ENCODE measurements around the gene PCDH1. TPM values are rescaled to one million over a fixed set of nuclear protein-coding genes. Genes with fewer than 3 reads are reported as not detected.
"Not testable (repeated sequence)": the region's sequence is repeated elsewhere in the genome, so short reads cannot be mapped to it uniquely, and the experiment has no call there.

Gene PCDH1
- total RNA-seq, 1 donor from 2014 or later: 11.5 TPM

DNA sequence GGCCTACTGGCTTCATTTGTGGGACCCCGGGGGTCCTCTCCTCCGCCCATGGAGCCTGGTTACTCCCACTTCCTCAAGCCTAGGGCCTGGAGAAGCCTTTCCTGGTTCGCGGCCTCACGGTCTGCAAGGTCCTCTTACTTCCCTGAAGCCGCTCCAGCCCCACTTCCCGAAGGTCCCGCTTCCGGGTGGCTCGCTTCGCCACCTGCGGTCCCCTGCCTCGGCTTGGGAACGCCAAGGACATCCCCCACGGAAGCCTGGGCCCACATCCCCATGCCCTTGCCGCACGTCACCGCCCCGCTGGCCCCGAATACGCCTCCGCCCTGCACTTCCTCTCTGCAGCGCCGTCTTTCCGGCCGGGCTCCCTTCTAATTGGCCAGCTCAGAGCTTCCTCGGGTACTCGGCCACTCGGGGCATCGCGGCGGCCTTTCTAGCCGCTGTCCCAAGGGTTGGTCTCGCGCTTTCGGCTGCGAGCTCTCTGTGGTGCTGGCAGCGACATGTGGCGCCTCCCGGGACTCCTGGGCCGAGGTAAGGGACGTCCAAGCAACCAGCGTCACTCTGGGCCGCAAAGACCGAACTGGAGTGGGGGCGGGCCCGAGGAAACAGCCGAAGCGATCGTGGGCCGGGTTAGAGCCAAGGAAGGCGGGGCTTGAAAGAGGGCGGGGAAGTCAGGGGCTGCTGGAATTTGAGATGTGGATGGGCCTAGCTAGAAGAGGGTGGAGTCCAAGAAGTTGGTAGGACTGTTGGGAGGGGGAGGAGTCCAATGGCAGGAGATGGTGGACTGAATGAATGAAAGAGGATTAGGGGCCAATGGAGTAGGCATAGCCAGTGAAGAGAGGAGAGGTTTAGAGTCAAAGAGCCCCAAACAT, 45.5 kb upstream of the PCDH1 start, which contains the start of gene DELE1:
DELE1 (plus strand) TSS at position 424 of the 866 bp plus-strand sequence; CDS start at position 495, 71 bp downstream.
- TF ChIP-seq EZH2 (IDR thresholded peaks at IDR 0.05; ENCODE audit: insufficient read depth, low read length): no peak
- no peak for TF ChIP-seq CTCF (IDR thresholded peaks at IDR 0.05; ENCODE audit: insufficient read depth, low read depth, low read length)
- peaks cover 15% of the 10 kb centered on the region for H4K20me1 ChIP-seq (ENCODE audit: insufficient read depth, low read length)

DNA sequence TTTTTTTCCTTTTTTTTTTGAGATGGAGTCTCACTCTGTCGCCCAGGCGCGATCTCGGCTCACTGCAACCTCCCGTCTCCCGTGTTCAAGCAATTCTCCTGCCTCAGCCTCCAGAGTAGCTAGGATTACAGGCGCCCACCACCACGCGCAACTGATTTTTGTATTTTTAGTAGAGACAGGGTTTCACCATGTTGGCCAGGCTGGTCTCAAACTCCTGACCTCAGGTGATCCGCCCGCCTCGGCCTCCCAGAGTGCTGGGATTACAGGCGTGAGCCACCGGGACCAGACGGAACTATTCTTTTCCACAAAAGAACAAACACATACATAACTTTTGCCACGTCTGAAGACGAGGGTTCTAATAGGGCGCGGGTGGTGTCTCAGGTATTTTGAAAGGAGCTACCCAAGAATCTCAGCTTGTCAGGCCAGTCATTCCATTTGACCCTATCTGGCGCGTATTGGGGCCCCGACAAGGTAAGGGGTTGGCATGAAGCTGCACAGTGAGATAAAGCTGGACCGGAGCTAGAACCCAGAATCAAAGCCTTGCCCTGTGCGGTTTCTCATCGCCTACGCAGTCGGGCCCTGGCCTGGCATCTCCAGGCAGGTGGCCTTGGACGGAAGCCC, 44.7 kb upstream of the PCDH1 start:
- not testable (repeated sequence) for H3K4me1 ChIP-seq (ENCODE audit: insufficient read depth, low read length); H3K9me3 Mint-ChIP-seq (ENCODE audit: unreplicated experiment); DNase-seq (ENCODE audit: low read depth); H3K36me3 Mint-ChIP-seq (ENCODE audit: low read depth, unreplicated experiment); H3K9me3 ChIP-seq (ENCODE audit: insufficient read depth, low read depth, low read length); H3K27me3 Mint-ChIP-seq (ENCODE audit: low read depth, unreplicated experiment); H3K27me3 ChIP-seq (ENCODE audit: insufficient read depth, low read length); H3K4me1 Mint-ChIP-seq (ENCODE audit: low read depth, unreplicated experiment); FAIRE-seq
- Histone ChIP-seq H2AFZ (ENCODE audit: low read depth, low read length) (peak overlapping the region; percentile 93), H3K9ac (ENCODE audit: low read length) (peak overlapping the region; percentile 93), H3K27ac (ENCODE audit: low read depth, low read length) (peak overlapping the region; percentile 95), H3K79me2 (ENCODE audit: insufficient read depth, low read length) (peaks cover 21% of the 10 kb centered on the region), H3K36me3 (ENCODE audit: insufficient read depth, low read length) (peaks cover 16% of the 10 kb centered on the region), H3K4me2 (ENCODE audit: low read length) (peak overlapping the region; percentile 98), H4K20me1 (ENCODE audit: insufficient read depth, low read length) (peaks cover 13% of the 10 kb centered on the region), H3K4me3 (ENCODE audit: insufficient read depth, low read depth, low read length) (peak overlapping the region; percentile 76)
- Mint-ChIP-seq H3K27ac (ENCODE audit: unreplicated experiment) (peak overlapping the region; percentile 96), H3K4me3 (ENCODE audit: unreplicated experiment) (peak overlapping the region; percentile 86)

More for the DNA sequence above, 45.5 kb upstream of the PCDH1 start, which contains the start of gene DELE1:
- peak within 1 kb of the TSS; percentile 93 for H3K9ac ChIP-seq (ENCODE audit: low read length)
- Mint-ChIP-seq H3K9me3 (ENCODE audit: unreplicated experiment) (no peaks in the 10 kb centered on the region), H3K36me3 (ENCODE audit: low read depth, unreplicated experiment) (peaks cover 9% of the 10 kb centered on the region), H3K27me3 (ENCODE audit: low read depth, unreplicated experiment) (no peaks in the 10 kb centered on the region), H3K27ac (ENCODE audit: unreplicated experiment) (peak within 1 kb of the TSS; percentile 96), H3K4me3 (ENCODE audit: unreplicated experiment) (peak within 1 kb of the TSS; percentile 86), H3K4me1 (ENCODE audit: low read depth, unreplicated experiment) (peaks cover 3% of the 10 kb centered on the region)
- peak; percentile 41 for FAIRE-seq
- peaks cover 21% of the 10 kb centered on the region for H3K79me2 ChIP-seq (ENCODE audit: insufficient read depth, low read length)
- peaks cover 6% of the 10 kb centered on the region for H3K4me1 ChIP-seq (ENCODE audit: insufficient read depth, low read length)
- H3K36me3 ChIP-seq (ENCODE audit: insufficient read depth, low read length): peaks cover 21% of the 10 kb centered on the region
- peak within 1 kb of the TSS; percentile 76 for H3K4me3 ChIP-seq (ENCODE audit: insufficient read depth, low read depth, low read length)
- H3K27me3 ChIP-seq (ENCODE audit: insufficient read depth, low read length): no peaks in the 10 kb centered on the region
- H3K9me3 ChIP-seq (ENCODE audit: insufficient read depth, low read depth, low read length): no peaks in the 10 kb centered on the region
- peak within 1 kb of the TSS; percentile 98 for H3K4me2 ChIP-seq (ENCODE audit: low read length)
- peak within 1 kb of the TSS; percentile 95 for H3K27ac ChIP-seq (ENCODE audit: low read depth, low read length)
- DNase-seq (ENCODE audit: low read depth): peak; percentile 88
- H2AFZ ChIP-seq (ENCODE audit: low read depth, low read length): peak within 1 kb of the TSS; percentile 93

DNA sequence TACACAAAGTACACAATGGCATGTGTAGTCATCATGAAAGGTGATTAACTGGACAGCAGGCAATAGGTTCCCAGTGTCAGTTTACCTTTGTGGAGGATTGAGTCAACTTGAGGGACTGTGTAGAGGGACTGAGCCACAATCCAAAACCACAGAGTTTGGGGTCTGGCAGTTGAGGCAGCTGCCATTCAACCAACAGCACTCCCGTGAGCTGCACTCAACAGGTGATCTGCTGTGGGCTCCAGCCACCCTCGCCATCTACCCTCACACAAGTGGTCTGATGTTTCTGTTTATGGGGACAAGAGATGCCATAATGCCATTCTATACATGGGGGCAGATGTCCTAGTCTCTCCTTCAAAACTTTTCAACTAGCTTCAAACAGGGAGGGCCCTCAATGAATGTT, 42.6 kb upstream of the PCDH1 start:
- H3K27me3 Mint-ChIP-seq (ENCODE audit: low read depth, unreplicated experiment): peaks cover 21% of the 10 kb centered on the region
- H3K9me3 Mint-ChIP-seq (ENCODE audit: unreplicated experiment): no peaks in the 10 kb centered on the region
- peaks cover 17% of the 10 kb centered on the region for H3K79me2 ChIP-seq (ENCODE audit: insufficient read depth, low read length)
- no peak for DNase-seq (ENCODE audit: low read depth)
- H3K36me3 ChIP-seq (ENCODE audit: insufficient read depth, low read length): peaks cover 4% of the 10 kb centered on the region
- no peak overlapping the region for H3K4me2 ChIP-seq (ENCODE audit: low read length)
- peaks cover 6% of the 10 kb centered on the region for H3K4me1 ChIP-seq (ENCODE audit: insufficient read depth, low read length)
- H3K9ac ChIP-seq (ENCODE audit: low read length): no peak overlapping the region
- FAIRE-seq: no peak
- H4K20me1 ChIP-seq (ENCODE audit: insufficient read depth, low read length): no peaks in the 10 kb centered on the region
- peaks cover 11% of the 10 kb centered on the region for H3K27me3 ChIP-seq (ENCODE audit: insufficient read depth, low read length)
- no peaks in the 10 kb centered on the region for H3K9me3 ChIP-seq (ENCODE audit: insufficient read depth, low read depth, low read length)
- H2AFZ ChIP-seq (ENCODE audit: low read depth, low read length): no peak overlapping the region
- TF ChIP-seq EZH2 (IDR thresholded peaks at IDR 0.05; ENCODE audit: insufficient read depth, low read length) (no peak), CTCF (IDR thresholded peaks at IDR 0.05; ENCODE audit: insufficient read depth, low read depth, low read length) (no peak)
- no peak overlapping the region for H3K27ac ChIP-seq (ENCODE audit: low read depth, low read length)
- H3K27ac Mint-ChIP-seq (ENCODE audit: unreplicated experiment): no peak overlapping the region
- H3K4me3 ChIP-seq (ENCODE audit: insufficient read depth, low read depth, low read length): no peak overlapping the region
- H3K4me1 Mint-ChIP-seq (ENCODE audit: low read depth, unreplicated experiment): peaks cover 3% of the 10 kb centered on the region
- no peak overlapping the region for H3K4me3 Mint-ChIP-seq (ENCODE audit: unreplicated experiment)
- H3K36me3 Mint-ChIP-seq (ENCODE audit: low read depth, unreplicated experiment): no peaks in the 10 kb centered on the region

Measured in astrocyte (in vitro differentiated cells and primary cell).